Memory B cell (primary cell): Measurements from ENCODE around the gene INO80E.
"Not testable (repeated sequence)": the region's sequence is repeated elsewhere in the genome, so short reads cannot be mapped to it uniquely, and the experiment has no call there.

Experiments used
- ATAC-seq: fragments of 150-1000 bp; cut with Tn5 transposase; 2 replicates; pipeline ENCODE4 v1.10.0; 2021; ENCODE audit warnings: low read depth, mild to moderate bottlenecking, moderate library complexity
- DNase-seq, 2 donors: peaks; one replicate each; pipeline ENCODE4 v3.0.0; 2022; ENCODE audit warnings: low spot score in 2 of 2
- H3K27ac Mint-ChIP-seq: one replicate; pipeline ENCODE4 v1.8.0; 2022; ENCODE audit warnings: mild to moderate bottlenecking, moderate library complexity, mixed read lengths
- H3K27me3 Mint-ChIP-seq: one replicate; pipeline ENCODE4 v1.8.0; 2022; ENCODE audit warnings: mixed read lengths
- H3K36me3 Mint-ChIP-seq: one replicate; pipeline ENCODE4 v1.8.0; 2022; ENCODE audit warnings: mild to moderate bottlenecking, mixed read lengths
- H3K4me1 Mint-ChIP-seq: one replicate; pipeline ENCODE4 v1.8.0; 2022; ENCODE audit warnings: mixed read lengths
- H3K4me3 Mint-ChIP-seq: one replicate; pipeline ENCODE4 v1.8.0; 2022; ENCODE audit warnings: mild to moderate bottlenecking, moderate library complexity, mixed read lengths
- H3K9me3 Mint-ChIP-seq: one replicate; pipeline ENCODE4 v1.8.0; 2022; ENCODE audit warnings: mixed read lengths

INO80E gene

DNA sequence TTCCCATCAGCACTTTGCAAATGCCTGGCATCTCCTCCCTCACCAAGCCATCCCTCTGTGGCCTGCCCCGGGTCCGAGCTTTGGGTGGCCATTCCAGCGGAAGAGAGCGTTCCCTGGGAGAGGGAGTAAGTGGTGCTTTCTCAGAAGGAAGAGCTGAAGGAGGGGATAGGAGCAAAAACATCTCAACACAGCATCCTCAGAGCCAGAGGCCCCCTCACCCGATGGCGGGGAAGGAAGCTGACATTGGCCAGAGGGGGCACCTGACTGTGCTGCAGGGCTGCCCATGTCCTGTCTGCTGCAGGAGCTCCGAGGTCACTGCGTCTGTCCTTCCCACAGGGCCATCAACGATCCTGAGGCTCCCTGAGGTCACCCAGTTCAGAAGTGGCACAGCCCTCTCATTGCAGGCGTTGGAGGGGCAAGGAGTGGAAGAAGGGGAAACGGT, 35.5 kb downstream of the INO80E start:
- no peak for DNase-seq
- no peaks in the 10 kb centered on the region for H3K9me3 Mint-ChIP-seq
- H3K27ac Mint-ChIP-seq: no peak overlapping the region
- H3K27me3 Mint-ChIP-seq: peaks cover 52% of the 10 kb centered on the region
- no peaks in the 10 kb centered on the region for H3K36me3 Mint-ChIP-seq
- no peak for ATAC-seq
- H3K4me3 Mint-ChIP-seq: no peak overlapping the region
- peaks cover 11% of the 10 kb centered on the region for H3K4me1 Mint-ChIP-seq

DNA sequence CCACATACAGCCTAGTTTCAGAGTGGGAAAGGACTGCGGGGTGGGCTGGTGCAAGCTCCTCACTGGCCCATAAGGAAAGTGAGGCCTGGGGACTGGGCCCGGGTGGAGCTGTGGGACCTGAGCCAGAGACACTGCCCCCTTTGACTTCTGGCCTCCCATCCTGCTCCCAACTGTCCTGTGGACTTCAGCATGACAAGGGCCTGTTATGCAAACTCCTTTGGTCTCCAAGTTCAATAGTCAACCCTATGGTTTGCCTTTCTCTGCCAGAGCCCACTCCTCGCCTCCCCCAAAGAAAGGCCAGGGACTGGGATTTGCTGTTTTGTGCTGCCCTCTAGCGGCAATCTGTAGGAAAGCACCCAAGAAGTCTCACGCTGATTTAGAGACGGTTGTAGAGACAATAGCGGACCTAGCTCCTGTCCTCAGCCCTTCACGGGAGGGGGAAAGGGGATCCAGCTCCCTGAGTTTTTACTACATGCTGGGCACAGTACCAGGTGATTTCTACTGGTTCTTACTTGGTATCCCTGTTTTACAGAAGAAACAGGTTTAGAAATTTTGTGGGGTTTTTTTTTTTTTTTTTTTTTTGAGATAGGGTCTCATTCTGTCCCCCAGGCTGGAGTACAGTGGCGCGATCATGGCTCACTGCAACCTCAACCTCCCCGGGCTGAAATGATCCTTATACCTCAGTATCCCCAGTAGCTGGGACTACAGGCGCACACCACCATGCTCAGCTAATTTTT, 36.2 kb downstream of the INO80E start:
- Mint-ChIP-seq H3K4me1 (peaks cover 11% of the 10 kb centered on the region), H3K36me3 (no peaks in the 10 kb centered on the region), H3K4me3 (no peak overlapping the region), H3K27ac (no peak overlapping the region), H3K27me3 (peaks cover 44% of the 10 kb centered on the region), H3K9me3 (no peaks in the 10 kb centered on the region)
- peak; percentile 61 for DNase-seq
- peak; percentile 69 for ATAC-seq

DNA sequence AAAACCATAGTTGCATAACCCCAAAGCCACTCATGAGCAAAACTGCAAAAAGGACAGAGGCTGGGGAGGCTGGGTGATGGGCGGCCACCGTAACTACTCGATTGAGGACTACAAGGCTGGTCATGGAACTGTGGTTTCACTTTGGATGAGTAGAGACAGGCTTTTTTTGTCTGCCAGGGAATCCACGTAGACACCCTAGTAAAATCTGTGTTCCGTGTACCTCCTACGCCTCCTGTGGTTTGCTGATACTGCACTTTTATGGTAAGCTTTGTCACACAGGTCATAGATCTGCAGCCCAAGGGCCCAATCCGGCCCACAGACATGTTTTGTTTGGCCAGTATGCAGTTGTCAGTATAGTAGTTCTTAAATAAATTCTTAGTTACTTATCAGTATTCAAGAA, 37.2 kb downstream of the INO80E start:
- DNase-seq: no peak
- H3K4me3 Mint-ChIP-seq: no peak overlapping the region
- no peak overlapping the region for H3K27ac Mint-ChIP-seq
- no peaks in the 10 kb centered on the region for H3K9me3 Mint-ChIP-seq
- peaks cover 36% of the 10 kb centered on the region for H3K27me3 Mint-ChIP-seq
- no peaks in the 10 kb centered on the region for H3K36me3 Mint-ChIP-seq
- peaks cover 11% of the 10 kb centered on the region for H3K4me1 Mint-ChIP-seq
- peak; percentile 23 for ATAC-seq

DNA sequence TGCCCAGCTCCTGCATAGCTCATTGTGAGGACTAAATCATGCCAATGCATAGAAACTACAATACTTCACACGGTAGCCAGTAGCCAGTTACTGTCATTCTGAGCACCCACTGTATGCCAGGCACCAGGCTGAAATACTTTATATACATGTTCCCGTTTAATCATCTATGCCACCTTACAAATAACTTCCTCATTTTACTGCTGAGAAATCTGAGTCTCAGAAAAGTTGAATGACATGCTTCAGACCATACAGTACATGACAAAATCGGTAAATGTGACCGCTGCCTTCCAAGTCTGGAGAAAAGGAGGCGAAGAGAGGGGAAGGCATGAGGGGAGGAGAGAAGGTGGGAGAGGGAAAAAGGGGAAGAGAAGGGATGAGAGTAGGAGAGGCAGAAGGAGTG, 44.2 kb downstream of the INO80E start:
- DNase-seq (no peak), ATAC-seq (peak; percentile 90)
- H3K4me3 Mint-ChIP-seq: no peak overlapping the region
- H3K27me3 Mint-ChIP-seq: peaks cover 12% of the 10 kb centered on the region
- H3K9me3 Mint-ChIP-seq: no peaks in the 10 kb centered on the region
- no peaks in the 10 kb centered on the region for H3K36me3 Mint-ChIP-seq
- peaks cover 6% of the 10 kb centered on the region for H3K4me1 Mint-ChIP-seq
- peak overlapping the region; percentile 0 for H3K27ac Mint-ChIP-seq

DNA sequence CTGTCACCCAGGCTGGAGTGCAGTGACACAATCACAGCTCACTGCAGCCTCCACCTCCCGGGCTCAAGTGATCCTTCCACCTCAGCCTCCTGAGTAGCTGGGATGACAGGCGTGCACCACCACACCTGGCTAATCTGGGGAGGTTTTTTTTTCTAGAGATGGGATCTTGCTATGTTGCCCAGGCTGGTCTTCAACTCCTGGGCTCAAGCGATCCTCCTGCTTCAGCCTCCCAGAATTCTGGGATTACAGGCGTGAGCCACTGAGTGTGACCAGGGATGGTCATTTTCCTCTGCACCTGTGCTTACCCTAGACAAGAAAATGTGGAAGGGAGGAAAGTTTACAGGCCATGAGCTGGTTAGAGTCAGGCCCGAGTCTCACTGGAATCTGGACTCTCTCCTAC, 44.6 kb downstream of the INO80E start:
- H3K9me3 Mint-ChIP-seq, H3K4me3 Mint-ChIP-seq, H3K4me1 Mint-ChIP-seq, ATAC-seq, DNase-seq, H3K36me3 Mint-ChIP-seq: not testable (repeated sequence)
- peaks cover 11% of the 10 kb centered on the region for H3K27me3 Mint-ChIP-seq
- peak overlapping the region; percentile 0 for H3K27ac Mint-ChIP-seq

DNA sequence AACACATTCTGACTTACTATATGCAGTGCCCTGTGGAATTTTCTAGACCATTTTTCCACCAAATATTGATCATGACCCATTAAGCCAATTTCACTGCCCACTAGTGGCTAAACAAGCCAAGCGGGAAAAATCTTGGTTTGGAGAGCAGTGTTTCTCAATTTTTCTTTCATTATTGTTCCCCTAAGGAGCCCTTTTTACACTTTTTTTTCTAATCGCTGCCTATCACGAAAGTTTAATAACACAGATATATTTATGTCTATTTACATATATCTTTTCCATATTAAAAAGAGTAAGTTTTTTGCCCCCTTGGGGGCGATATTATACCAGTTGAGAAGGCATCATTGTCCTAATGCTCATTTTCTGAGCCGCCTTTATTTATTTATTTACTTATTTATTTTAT, 45.8 kb downstream of the INO80E start:
- H3K27ac Mint-ChIP-seq: no peak overlapping the region
- H3K27me3 Mint-ChIP-seq: peaks cover 13% of the 10 kb centered on the region
- peaks cover 9% of the 10 kb centered on the region for H3K4me1 Mint-ChIP-seq
- H3K36me3 Mint-ChIP-seq: no peaks in the 10 kb centered on the region
- H3K9me3 Mint-ChIP-seq: no peaks in the 10 kb centered on the region
- H3K4me3 Mint-ChIP-seq: no peak overlapping the region
- DNase-seq: no peak
- ATAC-seq: no peak

DNA sequence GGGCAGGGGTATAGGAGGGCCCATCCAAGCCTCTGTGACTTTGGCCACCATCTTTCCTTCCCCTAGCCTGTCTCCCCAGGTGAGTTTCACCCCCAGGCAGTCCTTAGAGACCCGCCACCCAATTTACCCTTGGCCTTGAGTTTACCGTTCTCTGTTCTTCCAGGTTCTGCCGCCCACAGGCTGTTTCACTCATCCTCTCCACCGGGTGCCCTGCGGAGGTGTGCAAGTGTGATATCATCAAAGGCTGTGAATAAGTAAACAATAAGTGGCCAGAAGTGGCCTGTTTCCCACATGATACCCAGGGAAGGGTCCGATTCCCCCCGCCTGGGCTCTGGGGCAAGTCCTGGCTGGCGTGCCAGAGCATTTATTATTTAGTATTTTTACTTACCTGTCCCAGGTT, 50.1 kb downstream of the INO80E start:
- peaks cover 8% of the 10 kb centered on the region for H3K27me3 Mint-ChIP-seq
- ATAC-seq: no peak
- H3K27ac Mint-ChIP-seq: no peak overlapping the region
- peaks cover 6% of the 10 kb centered on the region for H3K4me1 Mint-ChIP-seq
- H3K36me3 Mint-ChIP-seq: no peaks in the 10 kb centered on the region
- no peak for DNase-seq
- no peak overlapping the region for H3K4me3 Mint-ChIP-seq
- no peaks in the 10 kb centered on the region for H3K9me3 Mint-ChIP-seq

DNA sequence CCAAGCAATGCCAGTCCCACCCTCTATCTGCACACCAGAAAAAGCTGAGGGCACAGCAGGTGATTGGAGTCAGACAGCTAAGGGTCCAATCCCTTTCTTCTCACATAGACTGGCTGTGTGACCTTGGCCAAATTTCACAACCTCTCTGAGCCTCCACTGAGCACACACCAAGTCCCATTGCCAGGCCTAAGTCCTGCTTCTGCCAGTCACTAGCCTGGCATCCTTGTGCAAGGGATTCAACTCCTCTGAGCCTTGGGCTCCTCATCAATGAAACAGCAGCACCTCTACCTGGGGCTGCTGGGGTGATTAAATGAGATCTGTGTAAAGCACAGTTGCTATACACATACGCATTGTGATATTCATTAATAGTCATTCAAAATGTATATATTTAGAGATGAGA, 50.5 kb downstream of the INO80E start:
- Mint-ChIP-seq H3K36me3 (no peaks in the 10 kb centered on the region), H3K4me1 (peaks cover 6% of the 10 kb centered on the region), H3K4me3 (no peak overlapping the region), H3K9me3 (no peaks in the 10 kb centered on the region), H3K27me3 (peaks cover 8% of the 10 kb centered on the region), H3K27ac (no peak overlapping the region)
- no peak for DNase-seq
- no peak for ATAC-seq

DNA sequence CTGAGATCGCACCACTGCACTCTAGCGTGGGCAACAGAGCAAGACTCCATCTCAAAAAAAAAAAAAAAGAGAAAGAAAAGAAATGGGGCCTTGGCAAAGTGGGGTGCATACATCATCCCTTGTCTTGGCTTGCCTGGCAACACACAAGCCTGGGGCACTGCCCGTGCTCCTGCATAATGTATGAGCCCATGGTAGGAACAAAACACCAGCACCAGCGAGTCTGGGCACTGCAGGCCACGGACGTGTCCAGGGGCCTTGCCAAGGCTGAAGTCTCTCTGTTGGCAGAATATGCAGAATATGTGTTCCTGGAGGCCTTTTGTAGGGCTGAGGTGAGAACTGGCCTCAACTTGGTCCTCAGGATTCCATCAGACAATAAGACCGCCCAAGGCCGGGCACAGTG, 53.8 kb downstream of the INO80E start:
- H3K27me3 Mint-ChIP-seq: peaks cover 9% of the 10 kb centered on the region
- ATAC-seq (no peak), DNase-seq (no peak)
- H3K36me3 Mint-ChIP-seq: no peaks in the 10 kb centered on the region
- H3K4me3 Mint-ChIP-seq: no peak overlapping the region
- no peak overlapping the region for H3K27ac Mint-ChIP-seq
- H3K4me1 Mint-ChIP-seq: peaks cover 10% of the 10 kb centered on the region
- H3K9me3 Mint-ChIP-seq: no peaks in the 10 kb centered on the region

DNA sequence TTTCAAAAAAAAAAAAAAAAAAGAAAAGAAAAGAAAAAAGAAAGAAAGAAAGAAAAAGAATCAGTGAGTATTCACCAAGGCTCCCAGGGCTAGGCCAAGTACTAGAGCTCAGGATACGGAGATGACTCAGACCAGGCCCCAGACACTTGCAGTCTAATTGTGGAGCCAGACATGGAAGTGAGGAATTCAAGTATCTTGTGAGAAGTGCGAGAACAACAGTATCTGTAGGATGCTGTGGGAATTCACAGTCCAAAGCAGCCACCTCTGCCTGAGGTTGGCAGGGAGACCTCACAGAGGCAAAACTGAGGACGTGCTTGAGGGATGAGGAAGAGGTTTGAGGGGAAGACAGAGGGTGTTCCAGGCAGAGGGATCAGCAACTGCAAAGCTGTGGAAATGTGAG, 55.5 kb downstream of the INO80E start:
- no peak for ATAC-seq
- H3K9me3 Mint-ChIP-seq: no peaks in the 10 kb centered on the region
- H3K27ac Mint-ChIP-seq: no peak overlapping the region
- no peaks in the 10 kb centered on the region for H3K36me3 Mint-ChIP-seq
- no peak for DNase-seq
- H3K27me3 Mint-ChIP-seq: peaks cover 4% of the 10 kb centered on the region
- H3K4me1 Mint-ChIP-seq: peaks cover 4% of the 10 kb centered on the region
- H3K4me3 Mint-ChIP-seq: peak overlapping the region; percentile 65

DNA sequence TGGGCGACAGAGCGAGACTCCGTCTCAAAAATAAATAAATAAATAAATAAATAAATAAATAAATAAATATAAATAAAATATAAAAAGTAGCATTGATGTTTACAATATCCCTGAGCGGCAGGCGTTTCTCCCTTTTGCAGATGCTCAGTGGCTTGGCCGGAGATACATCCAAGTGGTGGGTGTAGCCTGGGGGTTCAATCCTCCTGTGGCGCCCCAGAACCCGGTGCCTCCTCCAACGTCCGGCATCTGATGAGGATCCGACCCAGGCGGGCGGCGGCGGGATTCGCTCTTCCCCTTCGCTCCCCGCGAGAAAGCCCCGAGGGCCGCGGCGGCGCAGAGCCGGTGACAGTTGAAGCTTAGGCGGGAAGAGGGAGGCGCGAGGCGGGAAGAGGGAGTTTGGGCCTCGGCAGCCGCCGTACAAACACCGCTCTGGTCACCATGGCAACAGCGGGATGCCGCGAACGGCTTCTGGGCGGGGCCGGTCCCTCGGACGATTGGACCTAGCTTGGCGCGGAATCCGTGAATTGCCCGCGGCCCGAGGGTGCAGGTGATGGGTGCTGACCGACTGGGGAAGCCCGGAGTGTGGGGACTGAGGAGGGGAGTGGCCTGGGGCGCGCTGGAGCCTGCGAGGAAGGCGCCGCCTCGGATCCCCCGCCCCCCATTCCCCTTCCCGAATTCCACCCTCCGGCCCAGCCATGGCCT, 56.8 kb downstream of the INO80E start:
- Mint-ChIP-seq H3K4me1 (peaks cover 4% of the 10 kb centered on the region), H3K9me3 (no peaks in the 10 kb centered on the region), H3K4me3 (peak overlapping the region; percentile 87), H3K36me3 (no peaks in the 10 kb centered on the region), H3K27ac (peak overlapping the region; percentile 83), H3K27me3 (peaks cover 2% of the 10 kb centered on the region)
- peak; percentile 81 to 83 for DNase-seq
- ATAC-seq: peak; percentile 88

DNA sequence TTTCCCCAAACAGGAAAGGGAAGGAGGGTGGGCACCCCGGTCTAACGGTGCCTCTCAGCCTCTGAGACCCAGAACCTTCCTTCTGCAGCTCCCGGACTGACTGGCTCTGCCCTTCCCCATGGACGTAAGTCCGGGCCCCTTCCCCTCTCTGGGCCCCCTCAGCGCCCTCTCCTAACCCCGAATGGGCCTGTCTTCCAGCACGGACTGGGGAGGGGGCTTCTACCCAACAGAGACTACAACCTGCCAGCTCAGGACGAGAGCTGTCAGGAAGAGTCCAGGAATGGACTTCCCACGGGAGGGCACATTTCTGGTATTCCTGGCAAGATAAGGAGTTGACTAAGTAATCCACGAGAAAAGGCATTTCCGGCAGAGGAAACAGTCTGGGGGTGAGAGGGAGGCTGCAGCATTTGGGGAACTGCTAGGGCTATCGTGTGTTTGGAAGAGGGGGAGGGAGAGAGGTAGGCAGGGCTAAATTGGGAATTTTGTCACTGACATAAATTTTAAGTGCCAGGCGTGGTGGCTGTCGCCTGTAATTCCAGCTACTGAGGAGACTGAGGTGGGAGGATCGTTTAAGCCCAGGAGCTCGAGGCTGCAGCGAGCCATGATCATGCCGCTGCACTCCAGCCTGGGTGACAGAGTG, 57.5 kb downstream of the INO80E start:
- Mint-ChIP-seq H3K27ac (peak overlapping the region; percentile 83), H3K36me3 (no peaks in the 10 kb centered on the region), H3K9me3 (no peaks in the 10 kb centered on the region), H3K27me3 (peaks cover 2% of the 10 kb centered on the region), H3K4me1 (peaks cover 4% of the 10 kb centered on the region), H3K4me3 (peak overlapping the region; percentile 87)
- ATAC-seq (peak; percentile 13), DNase-seq (no peak)

DNA sequence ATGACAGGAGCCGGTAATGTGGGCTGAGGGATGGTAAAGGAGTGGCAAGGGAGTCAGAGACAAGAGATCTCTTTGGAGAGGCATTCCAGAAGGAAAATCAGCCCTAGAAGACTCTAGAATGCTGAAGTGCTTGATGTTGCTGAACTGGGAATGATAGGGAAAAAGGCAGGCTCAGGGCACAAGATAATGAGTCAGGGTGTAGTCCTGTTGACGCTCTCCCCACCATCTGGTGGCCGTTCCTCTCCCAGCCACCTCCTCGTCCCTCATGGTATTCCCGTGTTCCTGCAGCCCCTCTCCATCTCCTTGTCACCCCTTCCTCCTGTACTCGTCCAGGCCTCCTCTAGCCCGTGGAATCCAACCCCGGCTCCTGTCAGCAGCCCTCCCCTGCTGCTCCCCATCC, 58.4 kb downstream of the INO80E start:
- no peak for DNase-seq
- Mint-ChIP-seq H3K36me3 (no peaks in the 10 kb centered on the region), H3K4me3 (peak overlapping the region; percentile 44), H3K4me1 (peaks cover 4% of the 10 kb centered on the region), H3K27ac (no peak overlapping the region), H3K9me3 (no peaks in the 10 kb centered on the region), H3K27me3 (peaks cover 2% of the 10 kb centered on the region)
- no peak for ATAC-seq

DNA sequence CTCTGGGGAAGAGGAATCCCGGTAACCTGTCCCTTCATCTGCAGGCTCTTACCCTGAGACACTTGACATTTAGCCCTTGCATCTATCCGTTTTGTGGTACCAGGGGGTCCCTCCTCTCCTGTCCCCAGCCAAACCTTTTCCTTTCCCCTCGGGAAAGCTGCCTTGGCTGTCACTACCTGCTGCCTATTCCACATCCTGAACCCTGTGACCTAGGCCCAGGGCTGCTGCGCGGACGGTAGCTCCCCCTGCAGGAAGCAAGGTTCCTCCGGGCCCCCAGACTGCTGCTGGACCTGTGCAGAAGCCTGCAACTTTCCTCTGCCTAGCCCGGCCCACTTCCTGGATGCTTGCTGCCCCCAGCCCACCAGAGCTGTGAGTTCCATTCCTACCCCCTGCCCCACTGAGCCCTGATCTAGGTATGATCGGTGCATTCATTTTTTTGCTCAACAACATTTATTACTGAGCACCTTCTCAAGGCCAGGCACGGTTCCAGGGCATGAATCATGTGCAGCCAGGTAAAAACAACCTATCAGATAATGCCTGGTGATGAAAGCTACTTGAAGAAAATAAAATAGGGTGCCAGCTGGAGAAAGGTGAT, 59.0 kb downstream of the INO80E start:
- Mint-ChIP-seq H3K27me3 (peaks cover 2% of the 10 kb centered on the region), H3K4me3 (peak overlapping the region; percentile 30), H3K4me1 (peaks cover 4% of the 10 kb centered on the region), H3K36me3 (no peaks in the 10 kb centered on the region), H3K9me3 (no peaks in the 10 kb centered on the region), H3K27ac (no peak overlapping the region)
- DNase-seq (no peak), ATAC-seq (peak; percentile 56)
